AG04449 (cell line): Measurements from ENCODE around the gene MIEF1.

Experiments
- CTCF ChIA-PET: fragments of 350-600 bp; formaldehyde crosslinking; extraction: SDS; loops from one replicate; lab custom pipeline; 2021; ENCODE audit warnings: antibody characterized with exemption; lab: Yijun Ruan, JAX
- POLR2A ChIA-PET: fragments of 400-600, 350-600 bp; formaldehyde crosslinking; extraction: SDS; loops from one replicate; lab custom pipeline; 2020; ENCODE audit warnings: antibody characterized with exemption, inconsistent platforms; lab: Yijun Ruan, JAX
- DNase-seq: peaks from one replicate; pipeline ENCODE4 v3.0.0-alpha.2; 2010; ENCODE audit warnings: low read depth, low spot score
- H3K4me3 ChIP-seq: 2 replicates; pipeline ENCODE4 v1.5.1; 2011; ENCODE audit warnings: low read depth, mild to moderate bottlenecking, control low read depth, low read length
- CTCF ChIP-seq: IDR thresholded peaks from one replicate; pipeline ENCODE4 v1.5.1; 2011; ENCODE audit warnings: mild to moderate bottlenecking, moderate library complexity, low read length, control low read depth, inconsistent platforms; ENCODE audit not compliant: insufficient read depth; ENCODE audit errors: missing control alignments

The MIEF1 gene

GRCh38 chr22:39535831-39536449 is 33.9 kb downstream of the MIEF1 start:
- POLR2A ChIA-PET: interaction anchor here (1.0 kb wide), 1 partner anchor 508 kb away, joined by 3 read pairs; no protein-coding TSS in a partner anchor
- no peak for DNase-seq
- no peak overlapping the region for H3K4me3 ChIP-seq
- CTCF ChIA-PET: interaction anchor here (1.1 to 27.5 kb wide), 12 partner anchors 9 to 812 kb away, joined by 3 to 1079 read pairs (median 16); partner anchors contain the start of gene ADSL
- no peak for TF ChIP-seq CTCF

- POLR2A ChIA-PET: no interaction called here
- CTCF ChIA-PET: interaction anchor here (3.5 to 27.5 kb wide), 2 partner anchors 43 to 493 kb away, joined by 21 to 1079 read pairs; no protein-coding TSS in a partner anchor
Measured at GRCh38 chr22:39536711-39537110, 34.6 kb downstream of the MIEF1 start.

GRCh38 chr22:39537975-39538374 is 35.9 kb downstream of the MIEF1 start:
- CTCF ChIA-PET: interaction anchor here (1.1 to 27.5 kb wide), 3 partner anchors 9 to 492 kb away, joined by 3 to 1079 read pairs (median 8); no protein-coding TSS in a partner anchor
- no peak for DNase-seq
- TF ChIP-seq CTCF: no peak
- POLR2A ChIA-PET: no interaction called here
- no peak overlapping the region for H3K4me3 ChIP-seq

More at GRCh38 chr22:39536711-39537110, 34.6 kb downstream of the MIEF1 start:
- no peak for TF ChIP-seq CTCF
- no peak for DNase-seq
- no peak overlapping the region for H3K4me3 ChIP-seq

GRCh38 chr22:39543095-39543494 is 41.0 kb downstream of the MIEF1 start:
- no peak for DNase-seq
- peak; percentile 58 for TF ChIP-seq CTCF
- POLR2A ChIA-PET: no interaction called here

GRCh38 chr22:39545386-39546365 is 43.6 kb downstream of the MIEF1 start:
- ChIA-PET CTCF (interaction anchor here (3.0 to 27.5 kb wide), 3 partner anchors 11 to 484 kb away, joined by 14 to 1079 read pairs (median 35); no protein-coding TSS in a partner anchor), POLR2A (no interaction called here)
- DNase-seq: no peak
- no peak for TF ChIP-seq CTCF
- H3K4me3 ChIP-seq: no peak overlapping the region

More at GRCh38 chr22:39543095-39543494, 41.0 kb downstream of the MIEF1 start:
- H3K4me3 ChIP-seq: no peak overlapping the region
- CTCF ChIA-PET: interaction anchor here (0.8 to 27.5 kb wide), 8 partner anchors 8 to 500 kb away, joined by 3 to 1079 read pairs (median 4); no protein-coding TSS in a partner anchor
